Osteoblast (primary cell): Measurements from ENCODE around the gene DIPK1B. TPM values are rescaled to one million over a fixed set of nuclear protein-coding genes. Genes with fewer than 3 reads are reported as not detected.

Source experiments
- DNase-seq: peaks from one replicate; pipeline ENCODE4 v3.0.0; 2011; ENCODE audit warnings: low spot score, mixed read lengths; ENCODE audit not compliant: insufficient read length; ENCODE audit errors: missing footprints
- H2AFZ ChIP-seq: 2 replicates; pipeline ENCODE4 v1.6.0; 2011; ENCODE audit warnings: mild to moderate bottlenecking, low read length
- H3K27ac ChIP-seq: 2 replicates; pipeline ENCODE4 v1.5.1; 2011; ENCODE audit warnings: mild to moderate bottlenecking, low read depth, low read length, moderate library complexity
- H3K27me3 ChIP-seq: 2 replicates; pipeline ENCODE4 v1.6.0; 2012; ENCODE audit warnings: mild to moderate bottlenecking, control low read depth, inconsistent platforms, low read length, moderate library complexity; ENCODE audit not compliant: insufficient read depth
- H3K36me3 ChIP-seq: 2 replicates; pipeline ENCODE4 v1.5.1; 2011; ENCODE audit warnings: mild to moderate bottlenecking, low read length, control low read depth, moderate library complexity; ENCODE audit not compliant: insufficient read depth
- H3K4me1 ChIP-seq: 2 replicates; pipeline ENCODE4 v1.5.1; 2011; ENCODE audit warnings: mild to moderate bottlenecking, low read length, control low read depth, moderate library complexity; ENCODE audit not compliant: insufficient read depth
- H3K4me2 ChIP-seq: 2 replicates; pipeline ENCODE4 v1.6.0; 2011; ENCODE audit warnings: mild to moderate bottlenecking, low read length; ENCODE audit not compliant: insufficient read depth
- H3K4me3 ChIP-seq: fragments of 200-600 bp; sonication (generic); 3 replicates; pipeline ENCODE4 v1.5.1; 2012; ENCODE audit warnings: mild to moderate bottlenecking, low read length, inconsistent platforms; ENCODE audit not compliant: insufficient read depth
- H3K79me2 ChIP-seq: 2 replicates; pipeline ENCODE4 v1.6.0; 2012; ENCODE audit warnings: mild to moderate bottlenecking, low read length, control low read depth, inconsistent platforms; ENCODE audit not compliant: insufficient read depth
- H3K9me3 ChIP-seq: 2 replicates; pipeline ENCODE4 v1.5.1; 2011; ENCODE audit warnings: low read depth, low read length, control low read depth
- H4K20me1 ChIP-seq: 2 replicates; pipeline ENCODE4 v1.6.0; 2012; ENCODE audit warnings: mild to moderate bottlenecking, low read length, control low read depth; ENCODE audit not compliant: insufficient read depth
- total RNA-seq: library from RNA; depleted of rRNA; stranded (reverse); fragments of >200 nt; gene quantifications from 2 replicates; pipeline ENCODE4 v1.2.3, GENCODE V29; 2012
- TF ChIP-seq, protein P1 (sequence below): IDR thresholded peaks from 2 replicates; pipeline ENCODE4 v1.5.1; 2011; ENCODE audit warnings: mild to moderate bottlenecking, low read depth, low read length, moderate library complexity; ENCODE audit errors: extremely low read depth

DIPK1B gene
- total RNA-seq, 1 donor, result not detected

DNA sequence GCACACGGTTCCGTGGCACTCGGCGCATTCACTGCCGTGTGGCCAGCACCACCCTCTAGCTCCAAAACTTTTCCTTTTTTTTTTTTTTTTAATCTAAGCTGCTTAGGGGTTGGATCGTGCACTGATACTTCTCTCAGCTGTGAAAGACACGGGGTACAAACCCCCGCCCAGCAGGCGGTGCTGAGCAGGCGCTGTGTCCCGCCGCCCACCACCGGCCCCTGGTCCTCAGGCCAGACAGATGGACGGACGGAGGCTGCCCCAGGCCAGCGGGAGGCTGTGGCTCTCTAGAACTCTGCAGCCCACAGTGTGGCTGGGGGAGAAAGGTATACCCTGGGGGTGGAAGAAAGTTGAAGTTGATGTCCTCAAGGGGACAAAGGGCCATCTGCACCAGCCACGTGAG is 31.3 kb upstream of the DIPK1B start:
- Histone ChIP-seq H3K79me2 (peaks cover 13% of the 10 kb centered on the region), H4K20me1 (peaks cover 7% of the 10 kb centered on the region), H2AFZ (no peak overlapping the region), H3K4me1 (peaks cover 3% of the 10 kb centered on the region), H3K27ac (no peak overlapping the region), H3K4me2 (no peak overlapping the region), H3K9me3 (no peaks in the 10 kb centered on the region), H3K36me3 (no peaks in the 10 kb centered on the region), H3K4me3 (no peak overlapping the region), H3K27me3 (no peaks in the 10 kb centered on the region)
- no peak for DNase-seq
- TF ChIP-seq, protein P1, sequence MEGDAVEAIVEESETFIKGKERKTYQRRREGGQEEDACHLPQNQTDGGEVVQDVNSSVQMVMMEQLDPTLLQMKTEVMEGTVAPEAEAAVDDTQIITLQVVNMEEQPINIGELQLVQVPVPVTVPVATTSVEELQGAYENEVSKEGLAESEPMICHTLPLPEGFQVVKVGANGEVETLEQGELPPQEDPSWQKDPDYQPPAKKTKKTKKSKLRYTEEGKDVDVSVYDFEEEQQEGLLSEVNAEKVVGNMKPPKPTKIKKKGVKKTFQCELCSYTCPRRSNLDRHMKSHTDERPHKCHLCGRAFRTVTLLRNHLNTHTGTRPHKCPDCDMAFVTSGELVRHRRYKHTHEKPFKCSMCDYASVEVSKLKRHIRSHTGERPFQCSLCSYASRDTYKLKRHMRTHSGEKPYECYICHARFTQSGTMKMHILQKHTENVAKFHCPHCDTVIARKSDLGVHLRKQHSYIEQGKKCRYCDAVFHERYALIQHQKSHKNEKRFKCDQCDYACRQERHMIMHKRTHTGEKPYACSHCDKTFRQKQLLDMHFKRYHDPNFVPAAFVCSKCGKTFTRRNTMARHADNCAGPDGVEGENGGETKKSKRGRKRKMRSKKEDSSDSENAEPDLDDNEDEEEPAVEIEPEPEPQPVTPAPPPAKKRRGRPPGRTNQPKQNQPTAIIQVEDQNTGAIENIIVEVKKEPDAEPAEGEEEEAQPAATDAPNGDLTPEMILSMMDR, result no peak

- no peak overlapping the region for H2AFZ ChIP-seq
- TF ChIP-seq, protein P1, result no peak
- no peaks in the 10 kb centered on the region for H3K9me3 ChIP-seq
- no peak for DNase-seq
- peaks cover 4% of the 10 kb centered on the region for H3K4me1 ChIP-seq
- H3K27ac ChIP-seq, result no peak overlapping the region
- peaks cover 8% of the 10 kb centered on the region for H4K20me1 ChIP-seq
- no peak overlapping the region for H3K4me2 ChIP-seq
- H3K4me3 ChIP-seq, result no peak overlapping the region
- H3K36me3 ChIP-seq, result no peaks in the 10 kb centered on the region
- no peaks in the 10 kb centered on the region for H3K27me3 ChIP-seq
- peaks cover 14% of the 10 kb centered on the region for H3K79me2 ChIP-seq
These were observed 30.2 kb upstream of the DIPK1B start for GRCh38 chr9:136681945-136682699.

DNA sequence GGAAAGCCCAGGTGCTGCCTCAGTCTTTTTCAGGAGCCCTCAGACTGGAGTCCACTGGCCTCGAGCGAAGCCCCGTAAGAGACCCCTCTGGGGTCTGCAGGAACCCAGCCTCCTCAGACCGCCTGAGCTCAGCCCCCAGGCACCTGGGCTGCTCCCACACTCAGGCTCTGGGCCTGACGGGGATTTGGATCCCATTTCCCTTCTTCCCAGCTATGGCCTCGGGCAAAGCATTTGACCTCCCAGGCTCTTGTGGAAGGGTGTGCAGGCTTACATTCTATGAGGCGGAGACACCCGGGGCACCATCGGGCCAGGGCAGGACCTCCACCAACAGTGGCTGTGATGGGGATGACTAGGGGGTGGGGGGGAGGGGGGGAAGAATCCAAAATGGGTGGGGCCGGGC is 29.7 kb upstream of the DIPK1B start:
- Histone ChIP-seq H3K4me3 (no peak overlapping the region), H2AFZ (no peak overlapping the region), H3K4me2 (no peak overlapping the region), H3K27me3 (no peaks in the 10 kb centered on the region), H3K27ac (no peak overlapping the region), H3K36me3 (no peaks in the 10 kb centered on the region), H3K9me3 (no peaks in the 10 kb centered on the region), H3K4me1 (peaks cover 4% of the 10 kb centered on the region), H3K79me2 (peaks cover 14% of the 10 kb centered on the region), H4K20me1 (peaks cover 8% of the 10 kb centered on the region)
- TF ChIP-seq, protein P1, result no peak
- no peak for DNase-seq

DNA sequence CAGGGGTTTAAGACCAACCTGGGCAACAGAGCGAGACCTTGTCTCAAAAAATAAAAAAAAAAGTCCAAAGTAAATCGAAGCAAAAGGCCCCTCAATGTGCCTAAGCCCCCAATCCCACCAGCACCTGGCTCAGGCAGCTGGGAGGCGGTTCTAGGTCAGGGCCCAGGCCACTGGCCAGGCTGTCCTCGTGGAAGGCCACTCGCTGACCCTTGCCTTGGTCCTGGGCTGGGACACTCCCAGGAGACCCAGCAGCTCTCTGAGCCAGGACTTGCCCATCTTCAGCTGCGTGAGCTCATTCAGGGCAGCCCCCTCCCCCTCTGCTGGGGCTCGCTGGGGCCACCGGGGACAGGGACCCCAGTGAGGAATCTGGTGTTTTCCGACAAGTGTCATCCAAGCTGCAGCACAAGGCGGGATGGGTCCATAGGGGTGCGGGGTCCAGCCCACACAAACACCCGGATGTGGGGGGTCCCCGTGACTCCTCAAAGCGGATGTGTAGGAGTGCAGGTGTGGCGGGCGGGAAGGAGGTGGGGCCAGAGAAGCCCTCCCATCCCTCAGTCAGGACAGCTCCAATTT is 29.1 kb upstream of the DIPK1B start:
- TF ChIP-seq, protein P1, result no peak
- peaks cover 8% of the 10 kb centered on the region for H4K20me1 ChIP-seq
- no peaks in the 10 kb centered on the region for H3K27me3 ChIP-seq
- no peaks in the 10 kb centered on the region for H3K36me3 ChIP-seq
- H3K27ac ChIP-seq, result no peak overlapping the region
- no peak overlapping the region for H2AFZ ChIP-seq
- no peak overlapping the region for H3K4me3 ChIP-seq
- H3K4me2 ChIP-seq, result no peak overlapping the region
- no peaks in the 10 kb centered on the region for H3K9me3 ChIP-seq
- H3K4me1 ChIP-seq, result peaks cover 4% of the 10 kb centered on the region
- DNase-seq, result no peak
- peaks cover 14% of the 10 kb centered on the region for H3K79me2 ChIP-seq
